Measurements from ENCODE around the gene CCDC51. TPM values are rescaled to one million over a fixed set of nuclear protein-coding genes. Genes with fewer than 3 reads are reported as not detected.

Gene CCDC51
- total and polyA plus RNA-seq, 2 of the 13 experiments (the other 11 are each of a cell fraction or from before 2014, with no cell fraction given): 18.1 to 29.4 TPM

DNA sequence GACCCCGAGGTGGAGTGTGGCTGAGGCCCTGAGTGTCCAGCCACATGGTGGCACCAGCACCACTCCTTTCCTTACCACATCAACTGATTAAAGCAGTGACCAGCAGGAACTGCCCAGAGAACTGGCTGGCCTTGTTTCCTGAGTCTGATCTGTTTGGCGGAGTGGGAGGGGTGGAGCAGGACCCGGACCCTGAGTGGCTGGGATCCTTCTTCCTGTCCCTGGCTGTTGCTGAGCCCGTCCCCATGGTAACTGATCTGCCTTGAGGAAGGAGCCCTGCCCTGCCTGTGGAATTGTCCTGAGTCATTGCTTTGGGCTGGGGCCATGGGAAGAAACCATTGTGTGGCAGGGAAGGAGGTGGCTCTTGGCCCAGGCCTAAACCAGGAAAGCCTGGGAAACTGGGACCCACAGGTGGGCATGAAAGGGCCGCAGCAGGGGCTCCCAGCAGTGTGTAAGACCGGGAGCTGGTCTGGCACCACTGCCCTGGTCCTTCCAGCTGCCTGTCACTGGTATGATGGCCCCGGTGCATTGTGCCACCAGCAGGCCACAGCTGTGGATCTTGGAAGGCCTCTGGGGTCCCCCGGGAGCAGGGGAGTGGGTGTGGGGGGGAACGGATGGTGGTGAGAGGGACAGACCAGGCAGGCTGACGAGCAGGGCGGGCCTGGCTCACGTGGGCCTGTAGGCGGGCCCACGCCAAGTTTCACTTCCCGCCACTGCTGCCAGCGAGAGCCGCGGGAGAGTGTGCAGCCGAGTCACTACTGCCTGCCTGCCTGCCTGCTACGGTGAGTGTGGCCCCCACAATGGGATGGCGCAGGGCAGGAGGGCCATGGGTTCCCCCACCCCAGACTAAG, 25.8 kb upstream of the CCDC51 start (continued):
- TF ChIP-seq, protein P1, sequence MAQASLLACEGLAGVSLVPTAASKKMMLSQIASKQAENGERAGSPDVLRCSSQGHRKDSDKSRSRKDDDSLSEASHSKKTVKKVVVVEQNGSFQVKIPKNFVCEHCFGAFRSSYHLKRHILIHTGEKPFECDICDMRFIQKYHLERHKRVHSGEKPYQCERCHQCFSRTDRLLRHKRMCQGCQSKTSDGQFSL (CRISPR knock-in tag; IDR thresholded peaks at IDR 0.05): 0 out of 2 replicates have a peak, but pooled peaks have one; percentile 41
- TF ChIP-seq, protein P2, sequence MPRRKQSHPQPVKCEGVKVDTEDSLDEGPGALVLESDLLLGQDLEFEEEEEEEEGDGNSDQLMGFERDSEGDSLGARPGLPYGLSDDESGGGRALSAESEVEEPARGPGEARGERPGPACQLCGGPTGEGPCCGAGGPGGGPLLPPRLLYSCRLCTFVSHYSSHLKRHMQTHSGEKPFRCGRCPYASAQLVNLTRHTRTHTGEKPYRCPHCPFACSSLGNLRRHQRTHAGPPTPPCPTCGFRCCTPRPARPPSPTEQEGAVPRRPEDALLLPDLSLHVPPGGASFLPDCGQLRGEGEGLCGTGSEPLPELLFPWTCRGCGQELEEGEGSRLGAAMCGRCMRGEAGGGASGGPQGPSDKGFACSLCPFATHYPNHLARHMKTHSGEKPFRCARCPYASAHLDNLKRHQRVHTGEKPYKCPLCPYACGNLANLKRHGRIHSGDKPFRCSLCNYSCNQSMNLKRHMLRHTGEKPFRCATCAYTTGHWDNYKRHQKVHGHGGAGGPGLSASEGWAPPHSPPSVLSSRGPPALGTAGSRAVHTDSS (CRISPR knock-in tag; conservative IDR thresholded peaks at IDR 0.05): no peak
- TF ChIP-seq ZNF883 (CRISPR knock-in tag; IDR thresholded peaks at IDR 0.05; ENCODE audit: not compliant biosample characterization): peak; percentile 53
- TF ChIP-seq, protein P3, sequence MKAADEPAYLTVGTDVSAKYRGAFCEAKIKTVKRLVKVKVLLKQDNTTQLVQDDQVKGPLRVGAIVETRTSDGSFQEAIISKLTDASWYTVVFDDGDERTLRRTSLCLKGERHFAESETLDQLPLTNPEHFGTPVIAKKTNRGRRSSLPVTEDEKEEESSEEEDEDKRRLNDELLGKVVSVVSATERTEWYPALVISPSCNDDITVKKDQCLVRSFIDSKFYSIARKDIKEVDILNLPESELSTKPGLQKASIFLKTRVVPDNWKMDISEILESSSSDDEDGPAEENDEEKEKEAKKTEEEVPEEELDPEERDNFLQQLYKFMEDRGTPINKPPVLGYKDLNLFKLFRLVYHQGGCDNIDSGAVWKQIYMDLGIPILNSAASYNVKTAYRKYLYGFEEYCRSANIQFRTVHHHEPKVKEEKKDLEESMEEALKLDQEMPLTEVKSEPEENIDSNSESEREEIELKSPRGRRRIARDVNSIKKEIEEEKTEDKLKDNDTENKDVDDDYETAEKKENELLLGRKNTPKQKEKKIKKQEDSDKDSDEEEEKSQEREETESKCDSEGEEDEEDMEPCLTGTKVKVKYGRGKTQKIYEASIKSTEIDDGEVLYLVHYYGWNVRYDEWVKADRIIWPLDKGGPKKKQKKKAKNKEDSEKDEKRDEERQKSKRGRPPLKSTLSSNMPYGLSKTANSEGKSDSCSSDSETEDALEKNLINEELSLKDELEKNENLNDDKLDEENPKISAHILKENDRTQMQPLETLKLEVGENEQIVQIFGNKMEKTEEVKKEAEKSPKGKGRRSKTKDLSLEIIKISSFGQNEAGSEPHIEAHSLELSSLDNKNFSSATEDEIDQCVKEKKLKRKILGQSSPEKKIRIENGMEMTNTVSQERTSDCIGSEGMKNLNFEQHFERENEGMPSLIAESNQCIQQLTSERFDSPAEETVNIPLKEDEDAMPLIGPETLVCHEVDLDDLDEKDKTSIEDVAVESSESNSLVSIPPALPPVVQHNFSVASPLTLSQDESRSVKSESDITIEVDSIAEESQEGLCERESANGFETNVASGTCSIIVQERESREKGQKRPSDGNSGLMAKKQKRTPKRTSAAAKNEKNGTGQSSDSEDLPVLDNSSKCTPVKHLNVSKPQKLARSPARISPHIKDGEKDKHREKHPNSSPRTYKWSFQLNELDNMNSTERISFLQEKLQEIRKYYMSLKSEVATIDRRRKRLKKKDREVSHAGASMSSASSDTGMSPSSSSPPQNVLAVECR (CRISPR knock-in tag; IDR thresholded peaks at IDR 0.05; ENCODE audit: borderline replicate concordance): peak; percentile 78; the same call in 1 of the 2 replicates
- no peak for TF ChIP-seq REXO4 (CRISPR knock-in tag; IDR thresholded peaks at IDR 0.05; ENCODE audit: borderline replicate concordance)
- no peak for TF ChIP-seq SRSF9 (IDR thresholded peaks at IDR 0.05; ENCODE audit: borderline replicate concordance, insufficient read depth, low read depth, low read length, poor library complexity, severe bottlenecking)
- TF ChIP-seq, protein P4, sequence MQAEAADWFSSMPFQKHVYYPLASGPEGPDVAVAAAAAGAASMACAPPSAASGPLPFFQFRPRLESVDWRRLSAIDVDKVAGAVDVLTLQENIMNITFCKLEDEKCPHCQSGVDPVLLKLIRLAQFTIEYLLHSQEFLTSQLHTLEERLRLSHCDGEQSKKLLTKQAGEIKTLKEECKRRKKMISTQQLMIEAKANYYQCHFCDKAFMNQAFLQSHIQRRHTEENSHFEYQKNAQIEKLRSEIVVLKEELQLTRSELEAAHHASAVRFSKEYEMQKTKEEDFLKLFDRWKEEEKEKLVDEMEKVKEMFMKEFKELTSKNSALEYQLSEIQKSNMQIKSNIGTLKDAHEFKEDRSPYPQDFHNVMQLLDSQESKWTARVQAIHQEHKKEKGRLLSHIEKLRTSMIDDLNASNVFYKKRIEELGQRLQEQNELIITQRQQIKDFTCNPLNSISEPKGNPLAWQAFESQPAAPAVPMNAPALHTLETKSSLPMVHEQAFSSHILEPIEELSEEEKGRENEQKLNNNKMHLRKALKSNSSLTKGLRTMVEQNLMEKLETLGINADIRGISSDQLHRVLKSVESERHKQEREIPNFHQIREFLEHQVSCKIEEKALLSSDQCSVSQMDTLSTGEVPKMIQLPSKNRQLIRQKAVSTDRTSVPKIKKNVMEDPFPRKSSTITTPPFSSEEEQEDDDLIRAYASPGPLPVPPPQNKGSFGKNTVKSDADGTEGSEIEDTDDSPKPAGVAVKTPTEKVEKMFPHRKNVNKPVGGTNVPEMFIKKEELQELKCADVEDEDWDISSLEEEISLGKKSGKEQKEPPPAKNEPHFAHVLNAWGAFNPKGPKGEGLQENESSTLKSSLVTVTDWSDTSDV (CRISPR knock-in tag; IDR thresholded peaks at IDR 0.05): no peak
- no peak for TF ChIP-seq SMARCC2 (IDR thresholded peaks at IDR 0.05)
- 0 out of 2 replicates have a peak, but pooled peaks have one; percentile 77 for TF ChIP-seq ZNF572 (CRISPR knock-in tag; IDR thresholded peaks at IDR 0.05)
- TF ChIP-seq TGIF2 (CRISPR knock-in tag; IDR thresholded peaks at IDR 0.05): no peak
- TF ChIP-seq, protein P5, sequence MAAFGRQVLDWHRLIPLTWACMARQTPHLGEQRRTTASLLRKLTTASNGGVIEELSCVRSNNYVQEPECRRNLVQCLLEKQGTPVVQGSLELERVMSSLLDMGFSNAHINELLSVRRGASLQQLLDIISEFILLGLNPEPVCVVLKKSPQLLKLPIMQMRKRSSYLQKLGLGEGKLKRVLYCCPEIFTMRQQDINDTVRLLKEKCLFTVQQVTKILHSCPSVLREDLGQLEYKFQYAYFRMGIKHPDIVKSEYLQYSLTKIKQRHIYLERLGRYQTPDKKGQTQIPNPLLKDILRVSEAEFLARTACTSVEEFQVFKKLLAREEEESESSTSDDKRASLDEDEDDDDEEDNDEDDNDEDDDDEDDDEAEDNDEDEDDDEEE (CRISPR knock-in tag; IDR thresholded peaks at IDR 0.05): no peak
- TF ChIP-seq, protein P6, sequence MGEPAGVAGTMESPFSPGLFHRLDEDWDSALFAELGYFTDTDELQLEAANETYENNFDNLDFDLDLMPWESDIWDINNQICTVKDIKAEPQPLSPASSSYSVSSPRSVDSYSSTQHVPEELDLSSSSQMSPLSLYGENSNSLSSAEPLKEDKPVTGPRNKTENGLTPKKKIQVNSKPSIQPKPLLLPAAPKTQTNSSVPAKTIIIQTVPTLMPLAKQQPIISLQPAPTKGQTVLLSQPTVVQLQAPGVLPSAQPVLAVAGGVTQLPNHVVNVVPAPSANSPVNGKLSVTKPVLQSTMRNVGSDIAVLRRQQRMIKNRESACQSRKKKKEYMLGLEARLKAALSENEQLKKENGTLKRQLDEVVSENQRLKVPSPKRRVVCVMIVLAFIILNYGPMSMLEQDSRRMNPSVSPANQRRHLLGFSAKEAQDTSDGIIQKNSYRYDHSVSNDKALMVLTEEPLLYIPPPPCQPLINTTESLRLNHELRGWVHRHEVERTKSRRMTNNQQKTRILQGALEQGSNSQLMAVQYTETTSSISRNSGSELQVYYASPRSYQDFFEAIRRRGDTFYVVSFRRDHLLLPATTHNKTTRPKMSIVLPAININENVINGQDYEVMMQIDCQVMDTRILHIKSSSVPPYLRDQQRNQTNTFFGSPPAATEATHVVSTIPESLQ (CRISPR knock-in tag; conservative IDR thresholded peaks at IDR 0.05): no peak
- no peak for TF ChIP-seq ZSCAN20 (CRISPR knock-in tag; IDR thresholded peaks at IDR 0.05; ENCODE audit: borderline replicate concordance)
- TF ChIP-seq ZNF772 (CRISPR knock-in tag; IDR thresholded peaks at IDR 0.05): peak; percentile 83
- TF ChIP-seq ATM (IDR thresholded peaks at IDR 0.05; ENCODE audit: borderline replicate concordance): no peak

All from HepG2 (cell line).